ENCODE data around the gene HS6ST3. TPM values are rescaled to one million over a fixed set of nuclear protein-coding genes. Genes with fewer than 3 reads are reported as not detected.

Gene HS6ST3
- total and polyA plus RNA-seq, 12 donors, result 2.1 to 27.1 (median 6.2) TPM

- Histone ChIP-seq H3K27me3 (no peaks in the 10 kb centered on the region), H3K9me3 (replicated peaks in 1 of 3) (no peaks in the 10 kb centered on the region), H3K4me1 (replicated peaks in 1 of 2) (no peaks in the 10 kb centered on the region), H3K36me3 (replicated peaks in 1 of 2) (no peaks in the 10 kb centered on the region), H3K27ac (no peak overlapping the region), H3K4me3 (no peak overlapping the region)
- no peak for TF ChIP-seq POLR2A (IDR thresholded peaks at IDR 0.05)
- TF ChIP-seq CTCF (IDR thresholded peaks at IDR 0.05), result no peak
- intact Hi-C loops (cut with DNase I), result no loop called here
- WGBS, 4 donors, result 17 to 30% (median 22%) methylated on average over 2 of the region's 2 CpGs
- DNase-seq, result no peak
Observed at GRCh38 chr13:96686286-96686685, 596.4 kb downstream of the HS6ST3 start.

GRCh38 chr13:96687191-96687590 lies 597.3 kb downstream of the HS6ST3 start:
- no peak for DNase-seq
- 91 to 95% (median 92%) methylated on average over 3 of the region's 3 CpGs for WGBS, 4 donors
- H3K4me3 ChIP-seq, result no peak overlapping the region
- H3K9me3 ChIP-seq (replicated peaks in 1 of 3), result no peaks in the 10 kb centered on the region
- TF ChIP-seq CTCF (IDR thresholded peaks at IDR 0.05) (no peak), POLR2A (IDR thresholded peaks at IDR 0.05) (no peak)
- H3K27ac ChIP-seq, result no peak overlapping the region
- H3K36me3 ChIP-seq (replicated peaks in 1 of 2), result no peaks in the 10 kb centered on the region
- intact Hi-C loops (cut with DNase I), result no loop called here
- no peaks in the 10 kb centered on the region for H3K27me3 ChIP-seq
- no peaks in the 10 kb centered on the region for H3K4me1 ChIP-seq (replicated peaks in 1 of 2)

GRCh38 chr13:96690998-96691397 lies 601.1 kb downstream of the HS6ST3 start:
- no peaks in the 10 kb centered on the region for H3K9me3 ChIP-seq (replicated peaks in 1 of 3)
- intact Hi-C loops (cut with DNase I), result no loop called here
- H3K36me3 ChIP-seq (replicated peaks in 1 of 2), result no peaks in the 10 kb centered on the region
- no peak overlapping the region for H3K27ac ChIP-seq
- TF ChIP-seq CTCF (IDR thresholded peaks at IDR 0.05), result no peak
- TF ChIP-seq POLR2A (IDR thresholded peaks at IDR 0.05), result no peak
- DNase-seq, result no peak
- no peaks in the 10 kb centered on the region for H3K4me1 ChIP-seq (replicated peaks in 1 of 2)
- no peak overlapping the region for H3K4me3 ChIP-seq
- H3K27me3 ChIP-seq, result no peaks in the 10 kb centered on the region

- Histone ChIP-seq H3K9me3 (replicated peaks in 1 of 3) (no peaks in the 10 kb centered on the region), H3K27me3 (no peaks in the 10 kb centered on the region), H3K4me1 (replicated peaks in 1 of 2) (peaks cover 0 to 7% of the 10 kb centered on the region in 2 donors), H3K36me3 (replicated peaks in 1 of 2) (no peaks in the 10 kb centered on the region), H3K27ac (no peak overlapping the region), H3K4me3 (no peak overlapping the region)
- 75 to 94% (median 79%) methylated on average over 6 of the region's 6 CpGs for WGBS, 4 donors
- DNase-seq, result no peak
- intact Hi-C loops (cut with DNase I), result no loop called here
- TF ChIP-seq CTCF (IDR thresholded peaks at IDR 0.05) (no peak), POLR2A (IDR thresholded peaks at IDR 0.05) (no peak)
Observed at GRCh38 chr13:96696389-96696900, 606.5 kb downstream of the HS6ST3 start.

Data from adrenal gland (tissue), 12 donors.